CD14-positive monocyte (primary cell): Measurements from ENCODE around the gene POLR2H. TPM values are rescaled to one million over a fixed set of nuclear protein-coding genes. Genes with fewer than 3 reads are reported as not detected.
A peak's percentile ranks its signal among the peaks of the same experiment; 100 is the strongest.

Source experiments
- DNase-seq, 3 donors: peaks; one replicate each; pipeline ENCODE4 v3.0.0-alpha.2; 2011 to 2022
- H2AFZ ChIP-seq: 2 replicates; pipeline ENCODE4 v1.6.0; 2012; ENCODE audit warnings: mild to moderate bottlenecking, low read depth, low read length, inconsistent platforms; ENCODE audit not compliant: insufficient read depth, poor library complexity, severe bottlenecking
- H3K27ac ChIP-seq, 2 donors: 1 replicate in 1 of 2; 2 replicates in 1 of 2; pipeline ENCODE4 v1.5.1; 2012 to 2013; ENCODE audit warnings: low read length in 2 of 2, control low read depth in 1 of 2, inconsistent platforms in 1 of 2, low read depth in 1 of 2, mild to moderate bottlenecking in 1 of 2
- H3K27me3 ChIP-seq, 2 donors: one replicate each; pipeline versions ENCODE4 v1.6.0 to v1.6.1; 2011 to 2013; ENCODE audit warnings: low read length in 2 of 2; ENCODE audit not compliant: control insufficient read depth in 2 of 2, insufficient read depth in 2 of 2
- H3K36me3 ChIP-seq, 2 donors: replicated peaks in 1 of 2; 1 replicate in 1 of 2; 2 replicates in 1 of 2; pipeline versions ENCODE4 v1.5.1 to v1.6.1; 2012 to 2013; ENCODE audit warnings: low read length in 2 of 2, control low read depth in 1 of 2, inconsistent platforms in 1 of 2, mild to moderate bottlenecking in 1 of 2; ENCODE audit not compliant: insufficient read depth in 2 of 2, control insufficient read depth in 1 of 2
- H3K4me1 ChIP-seq, 2 donors: 1 replicate in 1 of 2; 2 replicates in 1 of 2; pipeline versions ENCODE4 v1.5.1 to v1.6.1; 2012 to 2013; ENCODE audit warnings: low read length in 2 of 2, control low read depth in 1 of 2, inconsistent platforms in 1 of 2, mild to moderate bottlenecking in 1 of 2, moderate library complexity in 1 of 2; ENCODE audit not compliant: insufficient read depth in 2 of 2, control insufficient read depth in 1 of 2
- H3K4me2 ChIP-seq: replicated peaks from 2 replicates; pipeline ENCODE3; 2012; ENCODE audit warnings: low read length, moderate library complexity, mild to moderate bottlenecking; ENCODE audit not compliant: poor library complexity, severe bottlenecking; ENCODE audit errors: extremely low read depth
- H3K4me3 ChIP-seq, 3 experiments: fragments of 200-600 bp in 1 of 3; sonication (generic) in 1 of 3; replicated peaks in 1 of 3; 1 replicate in 2 of 3; 2 replicates in 1 of 3; pipeline ENCODE4 v1.5.1; 2011 to 2013; ENCODE audit warnings: low read length in 3 of 3, mild to moderate bottlenecking in 3 of 3, control low read depth in 2 of 3, low read depth in 2 of 3, inconsistent platforms in 1 of 3, moderate library complexity in 1 of 3
- H3K79me2 ChIP-seq: 2 replicates; pipeline ENCODE4 v1.6.0; 2012; ENCODE audit warnings: mild to moderate bottlenecking, control low read depth, inconsistent platforms, low read length, moderate library complexity; ENCODE audit not compliant: insufficient read depth
- H3K9ac ChIP-seq: 2 replicates; pipeline ENCODE4 v1.6.0; 2017; ENCODE audit warnings: low read length, mild to moderate bottlenecking; ENCODE audit not compliant: insufficient read depth, poor library complexity, severe bottlenecking
- H3K9me3 ChIP-seq, 2 donors: replicated peaks in 1 of 2; 1 replicate in 1 of 2; 2 replicates in 1 of 2; pipeline versions ENCODE4 v1.5.1 to v1.6.1; 2012 to 2013; ENCODE audit warnings: low read length in 2 of 2, control low read depth in 1 of 2; ENCODE audit not compliant: control insufficient read depth in 1 of 2, insufficient read depth in 1 of 2
- H4K20me1 ChIP-seq: 2 replicates; pipeline ENCODE4 v1.6.0; 2012; ENCODE audit warnings: mild to moderate bottlenecking, low read length, control low read depth, moderate library complexity; ENCODE audit not compliant: insufficient read depth
- H3K27ac Mint-ChIP-seq, 7 donors: one replicate each; pipeline ENCODE4 v1.8.0; 2020; ENCODE audit warnings: mild to moderate bottlenecking in 7 of 7, mixed read lengths in 7 of 7, moderate library complexity in 6 of 7, inconsistent platforms in 2 of 7
- H3K27me3 Mint-ChIP-seq, 3 donors: one replicate each; pipeline ENCODE4 v1.8.0; 2021 to 2022; ENCODE audit warnings: low read depth in 3 of 3, mild to moderate bottlenecking in 3 of 3, mixed read lengths in 3 of 3, moderate library complexity in 3 of 3, inconsistent platforms in 1 of 3
- H3K36me3 Mint-ChIP-seq, 2 donors: one replicate each; pipeline ENCODE4 v1.8.0; 2020; ENCODE audit warnings: mixed read lengths in 2 of 2, inconsistent platforms in 1 of 2, mild to moderate bottlenecking in 1 of 2
- H3K4me1 Mint-ChIP-seq: one replicate; pipeline ENCODE4 v1.8.0; 2020; ENCODE audit warnings: mild to moderate bottlenecking, mixed read lengths
- H3K4me3 Mint-ChIP-seq, 2 donors: one replicate each; pipeline ENCODE4 v1.8.0; 2020; ENCODE audit warnings: mild to moderate bottlenecking in 2 of 2, mixed read lengths in 2 of 2, moderate library complexity in 1 of 2
- H3K9me3 Mint-ChIP-seq, 7 donors: one replicate each; pipeline ENCODE4 v1.8.0; 2020 to 2022; ENCODE audit warnings: mixed read lengths in 7 of 7, mild to moderate bottlenecking in 6 of 7, moderate library complexity in 6 of 7, inconsistent platforms in 2 of 7
- WGBS: methylation state at CpG from one replicate; pipeline ENCODE4 v1.1.5; 2013; ENCODE audit warnings: missing lambda C conversion rate; ENCODE audit not compliant: insufficient coverage; 5-methylcytosine and 5-hydroxymethylcytosine counted together
- intact Hi-C, 2 donors: fragments of 100-400 bp; cut with micrococcal nuclease; formaldehyde crosslinking; loops; one replicate each; pipeline versions ENCODE4 v1.15.0 to v1.15.1; 2023
- polyA plus RNA-seq, 3 donors: library from polyadenylated mRNA; depleted of rRNA in 1 of 3; unstranded in 2 of 3; stranded (reverse) in 1 of 3; fragments of 300-500 nt in 2 of 3; fragments of >200 nt in 1 of 3; fragmentation: Illumina TruSeq in 2 of 3; gene quantifications; 1 replicate in 2 of 3; 2 replicates in 1 of 3; pipeline ENCODE4 v1.2.3, GENCODE V29; 2012 to 2021
- TF ChIP-seq, protein P1 (sequence below): fragments of 200-600 bp; IDR thresholded peaks from one replicate; pipeline ENCODE4 v1.8.0; 2022; ENCODE audit warnings: antibody characterized with exemption, mild to moderate bottlenecking

The POLR2H gene
- polyA plus RNA-seq, 3 donors: 21.7 to 67.3 (median 24.6) TPM

DNA sequence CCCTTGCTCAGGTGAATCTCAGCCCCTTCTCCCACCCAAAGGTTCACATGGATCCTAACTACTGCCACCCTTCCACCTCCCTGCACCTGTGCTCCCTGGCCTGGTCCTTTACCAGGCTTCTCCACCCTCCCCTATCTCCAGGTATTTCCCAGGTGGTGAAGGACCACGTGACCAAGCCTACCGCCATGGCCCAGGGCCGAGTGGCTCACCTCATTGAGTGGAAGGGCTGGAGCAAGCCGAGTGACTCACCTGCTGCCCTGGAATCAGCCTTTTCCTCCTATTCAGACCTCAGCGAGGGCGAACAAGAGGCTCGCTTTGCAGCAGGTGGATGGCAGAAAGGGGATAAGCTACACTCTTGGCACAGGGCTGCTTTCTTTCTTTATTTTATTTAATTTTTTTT, 19.6 kb upstream of the POLR2H start:
- peaks cover 36% of the 10 kb centered on the region for H3K4me1 Mint-ChIP-seq
- no CpG with 5 or more reads among the region's 7 CpGs for whole genome bisulfite sequencing
- no peak for DNase-seq
- H3K9me3 Mint-ChIP-seq: peaks cover 0 to 1% (median 0%) of the 10 kb centered on the region in 7 donors
- Histone ChIP-seq H3K9me3 (no peaks in the 10 kb centered on the region), H3K27ac (no peak overlapping the region), H3K4me1 (peaks cover 22 to 32% of the 10 kb centered on the region in 2 donors), H4K20me1 (peaks cover 43% of the 10 kb centered on the region), H3K9ac (no peak overlapping the region), H3K79me2 (peaks cover 17% of the 10 kb centered on the region), H3K4me2 (no peak overlapping the region), H3K36me3 (peaks cover 29 to 44% of the 10 kb centered on the region in 2 donors), H3K4me3 (no peak overlapping the region), H2AFZ (no peak overlapping the region), H3K27me3 (peaks cover 0 to 4% of the 10 kb centered on the region in 2 donors)
- H3K27me3 Mint-ChIP-seq: peaks cover 1 to 12% (median 10%) of the 10 kb centered on the region in 3 donors
- TF ChIP-seq, protein P1, sequence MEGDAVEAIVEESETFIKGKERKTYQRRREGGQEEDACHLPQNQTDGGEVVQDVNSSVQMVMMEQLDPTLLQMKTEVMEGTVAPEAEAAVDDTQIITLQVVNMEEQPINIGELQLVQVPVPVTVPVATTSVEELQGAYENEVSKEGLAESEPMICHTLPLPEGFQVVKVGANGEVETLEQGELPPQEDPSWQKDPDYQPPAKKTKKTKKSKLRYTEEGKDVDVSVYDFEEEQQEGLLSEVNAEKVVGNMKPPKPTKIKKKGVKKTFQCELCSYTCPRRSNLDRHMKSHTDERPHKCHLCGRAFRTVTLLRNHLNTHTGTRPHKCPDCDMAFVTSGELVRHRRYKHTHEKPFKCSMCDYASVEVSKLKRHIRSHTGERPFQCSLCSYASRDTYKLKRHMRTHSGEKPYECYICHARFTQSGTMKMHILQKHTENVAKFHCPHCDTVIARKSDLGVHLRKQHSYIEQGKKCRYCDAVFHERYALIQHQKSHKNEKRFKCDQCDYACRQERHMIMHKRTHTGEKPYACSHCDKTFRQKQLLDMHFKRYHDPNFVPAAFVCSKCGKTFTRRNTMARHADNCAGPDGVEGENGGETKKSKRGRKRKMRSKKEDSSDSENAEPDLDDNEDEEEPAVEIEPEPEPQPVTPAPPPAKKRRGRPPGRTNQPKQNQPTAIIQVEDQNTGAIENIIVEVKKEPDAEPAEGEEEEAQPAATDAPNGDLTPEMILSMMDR: no peak
- peak overlapping the region in 1 of 7 donors; percentile 7 for H3K27ac Mint-ChIP-seq
- intact Hi-C loops: no loop called here
- H3K36me3 Mint-ChIP-seq: peaks cover 63 to 69% of the 10 kb centered on the region in 2 donors
- H3K4me3 Mint-ChIP-seq: no peak overlapping the region

DNA sequence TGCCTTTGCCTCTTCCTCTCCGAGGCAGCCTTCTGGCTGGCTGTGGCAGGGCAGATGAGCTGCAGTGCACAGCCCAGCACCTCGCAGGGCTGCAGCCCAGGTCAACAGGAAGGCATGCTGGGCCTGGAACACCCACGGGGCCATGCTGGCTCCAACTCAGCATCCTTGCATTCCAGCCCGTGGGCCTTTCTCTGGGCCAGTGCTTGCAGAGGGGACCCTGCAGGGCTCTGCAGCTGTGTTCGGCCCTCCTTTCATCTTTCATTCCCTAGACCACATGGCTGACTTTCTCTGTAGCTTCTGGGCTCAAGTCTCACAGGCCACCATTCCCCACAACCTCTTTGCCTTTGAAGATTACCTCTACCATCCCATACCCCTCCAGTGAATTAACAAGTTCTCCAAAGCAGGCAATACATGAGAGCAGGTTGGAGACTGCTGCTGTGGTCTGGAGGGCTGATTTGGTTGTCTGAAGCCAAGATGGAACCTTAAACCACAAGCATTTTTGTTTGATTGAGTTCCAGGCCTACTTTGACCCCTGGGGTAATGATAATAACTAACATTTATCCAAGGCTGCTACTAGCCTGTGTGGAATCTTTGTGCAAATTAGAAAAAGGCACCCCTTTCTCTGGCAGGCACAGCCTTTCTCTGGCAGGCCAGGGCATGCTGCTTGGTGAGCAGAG, 18.2 kb upstream of the POLR2H start:
- H3K9ac ChIP-seq: no peak overlapping the region
- H3K9me3 Mint-ChIP-seq: peaks cover 0 to 1% (median 0%) of the 10 kb centered on the region in 7 donors
- 97% methylated on average over 5 of the region's 5 CpGs for WGBS
- H3K4me2 ChIP-seq: no peak overlapping the region
- H3K4me1 ChIP-seq: peaks cover 13 to 18% of the 10 kb centered on the region in 2 donors
- peak overlapping the region in 1 of 7 donors; percentile 9 for H3K27ac Mint-ChIP-seq
- H3K9me3 ChIP-seq: no peaks in the 10 kb centered on the region
- H3K27me3 ChIP-seq: peaks cover 0 to 4% of the 10 kb centered on the region in 2 donors
- no peak overlapping the region for H2AFZ ChIP-seq
- peaks cover 22% of the 10 kb centered on the region for H3K4me1 Mint-ChIP-seq
- no peak overlapping the region for H3K4me3 ChIP-seq
- peaks cover 29% of the 10 kb centered on the region for H4K20me1 ChIP-seq
- TF ChIP-seq, protein P1: no peak
- peaks cover 54 to 62% of the 10 kb centered on the region in 2 donors for H3K36me3 Mint-ChIP-seq
- peaks cover 1 to 4% (median 3%) of the 10 kb centered on the region in 3 donors for H3K27me3 Mint-ChIP-seq
- peaks cover 29 to 44% of the 10 kb centered on the region in 2 donors for H3K36me3 ChIP-seq
- intact Hi-C loops: no loop called here
- no peak for DNase-seq
- H3K4me3 Mint-ChIP-seq: no peak overlapping the region
- peaks cover 2% of the 10 kb centered on the region for H3K79me2 ChIP-seq
- no peak overlapping the region for H3K27ac ChIP-seq
